Activated CD4-positive, CD25-positive, alpha-beta regulatory T cell treated with anti-CD3 and anti-CD28 coated beads, Interleukin-2, amount 50 U/mL, for 16 hours (primary cell): ENCODE measurements around the gene AZI2.

Experiments used
- DNase-seq: peaks from one replicate; pipeline ENCODE4 v3.0.0-alpha.2; 2020; ENCODE audit warnings: low read depth, low spot score

Gene AZI2

DNA sequence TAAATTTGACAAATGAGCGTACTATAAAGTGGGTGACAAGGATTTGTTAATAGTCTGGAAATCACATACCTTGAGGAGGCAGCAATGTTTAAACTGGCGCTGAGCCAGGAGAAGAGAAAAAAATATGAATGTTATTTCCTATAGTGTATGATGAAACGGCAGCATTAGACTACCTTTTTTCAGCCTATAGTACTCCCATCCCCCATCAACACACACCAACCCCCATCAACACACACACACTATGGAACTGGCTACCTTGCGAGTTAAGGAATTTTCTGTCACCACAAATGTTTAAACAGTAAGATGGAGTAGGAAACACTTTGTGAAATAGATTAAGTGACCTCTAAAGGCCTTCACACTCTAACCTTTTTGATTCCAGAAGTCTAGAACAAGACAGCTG lies 46.9 kb downstream of the AZI2 start:
- DNase-seq: no peak

DNA sequence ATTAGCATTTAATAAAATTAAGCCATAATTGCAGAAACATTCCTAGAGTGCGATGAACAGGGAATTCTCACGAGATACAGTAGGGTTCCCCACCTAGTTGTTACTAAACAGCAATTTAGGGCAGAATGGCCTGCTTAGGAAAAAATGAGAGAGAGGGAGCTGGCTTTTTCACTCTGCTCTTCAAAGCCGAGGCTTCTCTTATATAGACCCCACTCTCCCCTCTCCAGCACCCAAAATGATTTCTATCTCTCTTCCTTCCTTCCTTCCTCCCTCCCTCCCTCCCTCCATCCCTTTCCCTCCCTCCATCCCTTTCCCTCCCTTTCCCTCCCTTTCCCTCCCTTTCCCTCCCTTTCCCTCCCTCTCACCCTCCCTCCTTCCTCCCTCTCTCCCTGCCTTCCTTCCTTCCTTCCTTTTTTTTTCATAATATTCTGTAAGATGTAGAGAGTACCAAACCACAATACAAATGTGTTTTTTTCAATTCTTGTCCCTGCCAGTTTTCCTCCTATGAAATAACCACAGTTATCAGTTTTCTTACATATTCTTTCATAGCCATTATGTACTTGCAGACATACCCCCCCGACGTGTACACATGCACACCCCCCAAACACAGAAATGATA lies 48.2 kb downstream of the AZI2 start:
- DNase-seq: no peak

DNA sequence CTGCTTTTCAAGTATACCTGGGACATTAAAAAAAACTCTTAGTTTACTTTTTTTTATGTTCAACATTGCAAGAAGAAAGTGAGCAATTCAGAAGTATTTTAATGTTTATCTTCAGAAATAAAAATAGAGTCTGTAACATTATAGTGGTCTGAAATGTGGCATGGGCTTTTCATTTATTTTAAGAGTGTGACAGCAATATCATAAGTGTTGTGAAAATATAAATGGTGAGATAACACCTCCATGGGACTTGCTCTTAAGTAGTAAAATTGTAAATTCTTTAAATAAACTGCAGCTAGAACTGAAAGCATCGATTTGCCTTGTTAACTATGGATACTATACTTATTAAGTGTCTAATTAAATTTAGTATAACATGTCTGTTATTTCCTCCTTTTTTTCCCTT lies 48.9 kb downstream of the AZI2 start:
- no peak for DNase-seq

DNA sequence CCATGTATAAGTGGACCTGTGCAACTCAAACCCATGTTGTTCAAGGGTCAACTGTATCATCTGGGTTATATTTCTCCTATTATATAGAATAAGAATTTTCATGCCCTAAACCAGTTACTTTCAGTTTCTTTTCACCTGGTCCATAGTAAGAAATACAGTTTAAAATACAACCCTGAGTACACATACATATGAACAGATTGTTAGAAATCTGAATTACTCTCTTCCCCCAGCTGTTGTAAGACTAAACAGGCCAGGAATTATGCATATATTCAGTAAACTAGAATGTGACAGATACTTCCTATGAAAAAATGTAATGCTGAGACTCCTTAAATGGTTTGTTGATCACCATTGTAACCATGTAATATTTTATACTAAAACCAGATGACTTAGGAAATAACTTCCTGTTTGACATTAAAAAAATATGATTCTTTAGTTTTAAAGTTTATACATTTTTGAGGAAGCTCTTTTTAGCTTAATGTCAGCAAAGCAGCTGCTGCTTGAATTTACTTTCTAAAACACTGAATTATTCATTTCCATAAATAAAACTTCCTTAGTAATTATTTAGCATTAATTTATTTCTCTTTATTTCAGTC lies 52.6 kb downstream of the AZI2 start:
- no peak for DNase-seq

DNA sequence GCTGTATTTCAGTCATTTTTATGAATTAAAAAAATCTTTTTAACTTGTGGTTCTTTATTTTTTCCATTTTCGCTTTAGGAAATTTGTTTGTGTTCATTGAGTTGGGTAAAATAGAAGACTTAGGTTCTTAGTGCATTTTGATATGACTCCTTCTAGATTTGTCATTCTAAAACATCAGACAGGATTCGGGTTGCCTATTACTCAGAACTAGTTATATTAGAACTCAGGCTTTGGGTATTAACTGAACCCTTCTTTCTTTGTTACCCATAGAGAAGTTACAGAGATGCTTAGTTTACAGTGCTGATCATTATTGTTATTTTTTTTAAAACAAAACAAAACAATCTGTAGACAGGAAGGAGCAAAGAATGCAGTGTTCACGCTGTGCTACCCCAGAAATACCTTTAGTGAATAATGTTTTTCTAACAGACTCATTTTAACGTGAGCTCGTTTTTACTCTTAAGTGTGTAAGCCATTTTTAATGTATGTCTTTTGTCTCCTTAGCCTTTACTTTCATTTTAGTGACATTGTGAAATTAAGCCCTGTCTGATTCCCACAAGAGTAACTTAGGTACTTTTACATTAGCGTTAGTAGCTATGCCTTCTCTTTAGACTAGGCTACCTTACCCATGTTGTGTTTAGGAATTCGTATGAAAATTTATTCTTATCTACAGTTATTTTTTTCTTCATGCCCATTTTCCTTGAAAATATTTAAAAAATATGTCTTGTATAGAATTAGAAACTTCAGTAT lies 53.8 kb downstream of the AZI2 start:
- DNase-seq: no peak

DNA sequence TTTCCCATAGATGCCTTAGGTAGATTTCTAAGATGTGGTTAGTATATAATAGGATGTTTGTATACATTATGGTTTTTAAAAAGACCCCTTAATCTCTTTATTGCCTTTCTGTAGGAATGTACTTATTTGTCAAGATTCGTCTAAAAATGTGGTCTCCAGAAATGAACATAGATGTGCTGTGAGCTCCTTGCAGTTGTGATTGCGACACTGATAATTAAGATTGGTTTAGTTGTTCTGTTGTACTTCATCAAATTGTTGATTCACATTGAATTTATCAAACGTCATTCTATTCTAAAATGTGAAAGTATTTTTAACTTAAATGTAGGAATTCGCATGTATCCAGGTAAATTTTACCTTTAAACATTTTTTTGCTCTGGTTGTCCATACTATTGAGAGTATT lies 56.0 kb downstream of the AZI2 start:
- no peak for DNase-seq

DNA sequence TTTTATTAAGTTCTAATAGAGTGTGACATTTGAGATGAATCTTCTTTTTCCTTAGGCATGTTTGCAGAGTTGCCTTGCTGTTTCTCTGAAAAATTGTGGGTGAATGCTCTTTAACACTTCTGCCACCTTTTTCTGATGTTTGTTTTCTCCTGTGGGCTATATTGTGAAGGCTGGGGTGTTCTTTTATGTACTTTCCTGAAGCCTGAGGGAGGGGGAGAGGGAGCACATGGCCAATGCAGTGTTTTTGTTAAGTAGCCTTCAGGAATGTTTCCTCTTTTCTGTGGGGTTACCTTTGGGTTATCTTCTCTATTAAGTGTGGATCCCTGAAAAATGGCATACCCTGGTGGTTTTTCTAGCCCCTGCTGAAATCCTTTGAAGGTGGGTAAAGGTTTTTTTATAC lies 57.0 kb downstream of the AZI2 start:
- DNase-seq: no peak

DNA sequence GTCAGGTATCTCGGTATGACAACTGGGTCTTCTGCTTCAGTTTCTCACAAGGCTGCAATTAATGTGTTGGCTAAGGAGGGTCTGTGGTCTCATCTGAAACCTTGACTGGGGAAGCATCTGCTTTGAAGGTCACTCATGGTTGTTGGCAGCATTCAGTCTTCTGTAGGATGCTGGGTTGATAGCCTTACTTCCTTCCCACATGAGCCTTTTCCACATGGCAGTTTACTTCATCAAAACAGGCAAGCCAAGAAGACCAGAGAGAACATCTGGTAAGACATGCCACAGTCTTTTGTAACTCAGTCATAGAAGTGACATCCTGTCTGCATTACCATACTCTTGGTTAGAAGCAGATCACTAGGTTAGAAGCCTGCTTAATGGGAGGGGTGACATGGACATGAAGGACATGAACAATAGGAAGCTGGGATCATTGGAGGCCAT lies 57.7 kb downstream of the AZI2 start:
- no peak for DNase-seq

DNA sequence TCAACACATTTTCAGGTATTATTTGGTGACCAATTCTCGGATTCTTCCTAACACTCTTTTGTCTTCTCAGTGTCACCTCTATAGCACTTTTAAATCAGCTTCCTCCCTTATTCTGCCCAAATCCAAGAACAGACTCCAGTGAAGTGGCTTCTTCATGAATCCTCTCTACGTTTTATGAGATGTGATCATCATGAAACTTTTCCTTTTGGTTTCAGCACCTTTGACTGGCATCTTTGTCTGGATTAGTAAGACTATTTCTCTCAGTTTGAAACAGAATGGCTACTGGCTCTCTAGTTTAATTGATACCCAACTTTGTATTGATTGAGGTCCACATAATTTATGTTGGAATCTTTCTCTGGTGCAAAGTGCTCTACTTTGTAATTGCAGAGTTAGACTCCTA lies 61.6 kb downstream of the AZI2 start:
- no peak for DNase-seq

DNA sequence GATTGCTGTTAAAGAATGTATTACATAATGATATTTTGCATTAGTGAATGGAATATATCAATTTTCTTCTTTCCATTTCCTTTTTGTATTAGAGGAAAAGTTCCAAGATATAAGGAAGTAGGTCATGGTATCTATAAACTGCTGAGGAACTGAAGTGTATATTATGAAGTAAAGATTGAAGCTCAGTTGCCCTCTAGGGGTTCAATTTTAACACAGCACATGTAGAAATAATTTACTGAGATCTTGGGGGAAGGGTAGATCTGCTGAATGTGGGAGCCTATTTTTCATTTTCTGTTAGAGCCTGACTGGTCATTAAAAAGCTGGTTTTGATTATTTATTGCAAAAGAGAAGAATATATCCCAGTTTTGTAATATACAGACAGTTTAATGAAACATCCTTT lies 62.0 kb downstream of the AZI2 start:
- no peak for DNase-seq

DNA sequence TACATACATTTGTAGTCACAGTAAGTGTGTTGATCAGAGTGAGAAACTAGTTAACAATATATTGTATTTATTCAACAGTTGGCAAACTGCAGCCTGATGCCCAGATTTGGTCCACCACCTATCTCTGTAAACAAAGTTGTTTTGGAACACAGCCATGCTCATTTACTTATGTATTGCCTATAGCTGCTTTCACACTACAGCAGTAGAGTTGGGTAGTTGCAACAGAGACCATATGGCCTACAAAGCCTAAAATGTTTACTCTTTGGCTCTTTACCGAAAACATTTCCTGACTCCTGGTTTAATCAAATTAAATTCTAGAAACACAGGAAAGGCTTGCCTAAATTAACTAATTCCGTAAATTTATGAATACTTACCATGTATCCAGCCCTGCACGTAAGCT lies 67.8 kb downstream of the AZI2 start:
- DNase-seq: no peak

DNA sequence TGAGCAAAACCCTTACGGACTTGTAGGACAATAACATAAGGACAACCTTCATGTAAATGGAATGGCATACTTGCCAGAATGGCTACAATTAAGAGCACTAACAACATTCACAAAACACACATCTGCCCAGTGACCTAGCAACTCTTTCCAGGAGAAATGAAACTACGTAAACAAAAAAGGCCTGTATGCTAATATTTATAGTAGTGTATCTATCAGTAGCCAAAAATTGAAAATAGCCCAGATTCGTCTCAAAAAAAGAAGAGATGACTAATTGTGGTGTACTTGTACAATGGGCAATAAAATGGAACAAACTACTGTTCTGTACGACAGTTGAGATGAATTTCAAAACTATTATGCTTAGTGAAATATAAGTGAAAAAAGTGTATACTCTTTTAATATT lies 68.9 kb downstream of the AZI2 start:
- DNase-seq: no peak

DNA sequence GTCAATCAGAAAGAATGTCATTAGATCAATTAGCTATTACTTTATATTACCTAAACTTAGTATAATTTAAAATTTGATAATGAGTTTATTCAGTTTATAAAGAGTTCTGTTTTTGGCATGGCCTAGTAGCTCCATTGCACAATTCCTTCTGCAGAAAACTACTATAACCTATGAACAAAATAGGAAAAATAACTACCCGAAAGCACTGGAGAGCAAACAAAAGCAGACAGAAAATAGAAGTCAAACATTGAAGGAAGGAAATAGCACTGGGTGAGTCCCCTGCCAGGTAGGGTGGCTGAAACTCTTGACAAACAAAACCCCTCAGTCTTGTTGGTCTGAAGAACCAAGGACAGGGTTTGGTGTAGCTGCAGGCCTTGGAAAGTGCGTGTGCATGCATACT lies 69.7 kb downstream of the AZI2 start:
- DNase-seq: no peak

DNA sequence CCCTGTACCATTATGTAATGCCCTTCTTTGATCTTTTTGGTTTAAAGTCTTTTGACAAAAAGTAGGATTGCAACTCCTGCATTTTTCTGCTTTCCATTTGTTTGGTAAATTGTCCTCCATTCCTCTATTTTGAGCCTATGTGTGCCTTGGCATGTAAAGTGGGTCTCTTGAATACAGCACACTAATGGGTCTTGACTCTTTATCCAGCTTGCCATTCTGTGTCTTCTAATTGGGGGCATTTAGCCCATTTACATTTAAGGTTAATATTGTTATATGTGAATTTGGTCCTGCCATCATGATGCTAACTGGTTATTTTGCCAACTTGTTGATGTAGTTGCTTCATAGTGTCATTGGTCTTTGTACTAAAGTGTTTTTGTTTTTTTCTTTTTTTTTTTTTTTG lies 74.8 kb downstream of the AZI2 start:
- DNase-seq: no peak
